ENCODE data around the gene CDKL5. TPM values are rescaled to one million over a fixed set of nuclear protein-coding genes. Genes with fewer than 3 reads are reported as not detected.

Gene CDKL5
- total and polyA plus RNA-seq, 3 experiments from 2014 or later: 1.2 to 2.6 (median 1.5) TPM

- Histone ChIP-seq H3K9me3 (ENCODE audit: low read length) (no peaks in the 10 kb centered on the region), H3K4me1 (ENCODE audit: insufficient read depth, low read length) (no peaks in the 10 kb centered on the region), H3K27ac (ENCODE audit: low read depth, low read length) (no peak overlapping the region), H3K4me3 (ENCODE audit: low read length) (no peak overlapping the region), H3K36me3 (ENCODE audit: insufficient read depth, low read length) (no peaks in the 10 kb centered on the region), H3K27me3 (ENCODE audit: insufficient read depth, low read length, poor library complexity, severe bottlenecking) (no peaks in the 10 kb centered on the region)
- H3K27me3 Mint-ChIP-seq: no peaks in the 10 kb centered on the region
- no peak for DNase-seq
- no peaks in the 10 kb centered on the region for H3K4me1 Mint-ChIP-seq
- H3K36me3 Mint-ChIP-seq: no peaks in the 10 kb centered on the region
- CTCF ChIA-PET: no interaction called here
- H3K9me3 Mint-ChIP-seq: no peaks in the 10 kb centered on the region
- POLR2A ChIA-PET: no interaction called here
- H3K27ac Mint-ChIP-seq: no peak overlapping the region
- no peak overlapping the region for H3K4me3 Mint-ChIP-seq
Observed at GRCh38 chrX:18461431-18461830, 36.0 kb downstream of the CDKL5 start.

- Histone ChIP-seq H3K4me3 (ENCODE audit: low read length) (no peak overlapping the region), H3K9me3 (ENCODE audit: low read length) (no peaks in the 10 kb centered on the region), H3K4me1 (ENCODE audit: insufficient read depth, low read length) (no peaks in the 10 kb centered on the region), H3K27ac (ENCODE audit: low read depth, low read length) (no peak overlapping the region), H3K36me3 (ENCODE audit: insufficient read depth, low read length) (no peaks in the 10 kb centered on the region), H3K27me3 (ENCODE audit: insufficient read depth, low read length, poor library complexity, severe bottlenecking) (no peaks in the 10 kb centered on the region)
- ChIA-PET POLR2A (no interaction called here), CTCF (no interaction called here)
- Mint-ChIP-seq H3K4me3 (no peak overlapping the region), H3K27me3 (no peaks in the 10 kb centered on the region), H3K4me1 (no peaks in the 10 kb centered on the region), H3K27ac (no peak overlapping the region), H3K9me3 (no peaks in the 10 kb centered on the region), H3K36me3 (no peaks in the 10 kb centered on the region)
- DNase-seq: no peak
Observed at GRCh38 chrX:18464499-18464898, 39.1 kb downstream of the CDKL5 start.

- Histone ChIP-seq H3K27me3 (ENCODE audit: insufficient read depth, low read length, poor library complexity, severe bottlenecking) (no peaks in the 10 kb centered on the region), H3K27ac (ENCODE audit: low read depth, low read length) (no peak overlapping the region), H3K4me1 (ENCODE audit: insufficient read depth, low read length) (no peaks in the 10 kb centered on the region), H3K4me3 (ENCODE audit: low read length) (no peak overlapping the region), H3K9me3 (ENCODE audit: low read length) (no peaks in the 10 kb centered on the region), H3K36me3 (ENCODE audit: insufficient read depth, low read length) (no peaks in the 10 kb centered on the region)
- H3K36me3 Mint-ChIP-seq: no peaks in the 10 kb centered on the region
- DNase-seq: no peak
- CTCF ChIA-PET: no interaction called here
- no peaks in the 10 kb centered on the region for H3K4me1 Mint-ChIP-seq
- POLR2A ChIA-PET: no interaction called here
- no peaks in the 10 kb centered on the region for H3K27me3 Mint-ChIP-seq
- no peak overlapping the region for H3K4me3 Mint-ChIP-seq
- H3K9me3 Mint-ChIP-seq: no peaks in the 10 kb centered on the region
- H3K27ac Mint-ChIP-seq: no peak overlapping the region
Observed at GRCh38 chrX:18465051-18465450, 39.6 kb downstream of the CDKL5 start.

- Mint-ChIP-seq H3K27me3 (no peaks in the 10 kb centered on the region), H3K4me1 (no peaks in the 10 kb centered on the region), H3K4me3 (no peak overlapping the region), H3K27ac (no peak overlapping the region), H3K36me3 (no peaks in the 10 kb centered on the region), H3K9me3 (no peaks in the 10 kb centered on the region)
- Histone ChIP-seq H3K4me1 (ENCODE audit: insufficient read depth, low read length) (no peaks in the 10 kb centered on the region), H3K27me3 (ENCODE audit: insufficient read depth, low read length, poor library complexity, severe bottlenecking) (no peaks in the 10 kb centered on the region), H3K36me3 (ENCODE audit: insufficient read depth, low read length) (no peaks in the 10 kb centered on the region), H3K27ac (ENCODE audit: low read depth, low read length) (no peak overlapping the region), H3K9me3 (ENCODE audit: low read length) (no peaks in the 10 kb centered on the region), H3K4me3 (ENCODE audit: low read length) (no peak overlapping the region)
- ChIA-PET CTCF (no interaction called here), POLR2A (no interaction called here)
- DNase-seq: no peak
Observed at GRCh38 chrX:18468599-18468998, 43.2 kb downstream of the CDKL5 start.

- no peaks in the 10 kb centered on the region for H3K9me3 ChIP-seq (ENCODE audit: low read length)
- no peak overlapping the region for H3K4me3 ChIP-seq (ENCODE audit: low read length)
- ChIA-PET POLR2A (no interaction called here), CTCF (no interaction called here)
- H3K9me3 Mint-ChIP-seq: no peaks in the 10 kb centered on the region
- H3K27ac ChIP-seq (ENCODE audit: low read depth, low read length): no peak overlapping the region
- DNase-seq: no peak
- no peaks in the 10 kb centered on the region for H3K36me3 ChIP-seq (ENCODE audit: insufficient read depth, low read length)
- H3K4me3 Mint-ChIP-seq: no peak overlapping the region
- H3K4me1 Mint-ChIP-seq: no peaks in the 10 kb centered on the region
- no peaks in the 10 kb centered on the region for H3K36me3 Mint-ChIP-seq
- H3K27me3 ChIP-seq (ENCODE audit: insufficient read depth, low read length, poor library complexity, severe bottlenecking): no peaks in the 10 kb centered on the region
- H3K27me3 Mint-ChIP-seq: no peaks in the 10 kb centered on the region
- no peaks in the 10 kb centered on the region for H3K4me1 ChIP-seq (ENCODE audit: insufficient read depth, low read length)
- no peak overlapping the region for H3K27ac Mint-ChIP-seq
Observed at GRCh38 chrX:18471296-18471695, 45.9 kb downstream of the CDKL5 start.

DNA sequence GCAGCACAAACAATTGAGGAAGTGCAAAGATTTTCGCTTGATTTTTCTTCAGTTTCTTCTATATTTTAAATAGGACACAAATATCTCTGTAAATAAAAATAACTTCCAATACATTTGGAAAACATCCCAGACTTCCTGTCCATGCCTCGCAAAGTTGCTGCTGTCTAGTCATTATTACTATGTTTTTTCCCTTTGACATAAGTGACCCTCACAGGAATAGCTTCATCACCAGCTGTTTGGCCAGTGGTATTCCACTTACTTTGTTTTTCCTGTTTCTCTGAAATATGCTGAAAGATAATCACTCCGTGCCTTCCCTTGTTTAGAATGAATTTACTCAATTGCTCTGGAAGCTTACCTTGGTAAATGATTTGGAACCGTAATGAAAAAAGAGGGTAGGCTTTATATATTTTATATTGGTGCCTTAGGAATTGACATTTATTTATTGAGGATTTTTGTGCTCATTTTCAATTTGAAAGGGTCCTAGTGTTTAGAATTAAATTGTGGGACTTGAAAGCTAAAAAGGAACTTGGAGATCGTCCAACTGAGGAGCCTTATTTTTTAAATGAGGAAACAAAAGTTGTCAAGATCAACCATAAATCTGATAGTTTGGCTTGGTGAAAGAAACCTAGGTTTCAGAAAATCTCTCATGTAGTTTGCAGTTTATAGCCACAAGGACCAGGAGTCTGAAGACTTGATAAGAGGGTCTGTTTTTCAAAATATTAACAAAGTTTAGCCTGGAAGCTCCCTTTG lies 65.6 kb downstream of the CDKL5 start:
- Mint-ChIP-seq H3K27ac (no peak overlapping the region), H3K27me3 (no peaks in the 10 kb centered on the region), H3K4me3 (no peak overlapping the region), H3K36me3 (no peaks in the 10 kb centered on the region), H3K9me3 (peaks cover 0 to 3% (median 0%) of the 10 kb centered on the region in 5 donors), H3K4me1 (peaks cover 0 to 2% (median 0%) of the 10 kb centered on the region in 3 donors)
- Histone ChIP-seq H3K4me1 (ENCODE audit: insufficient read depth, low read length) (no peaks in the 10 kb centered on the region), H3K27ac (ENCODE audit: low read depth, low read length) (no peak overlapping the region), H3K36me3 (ENCODE audit: insufficient read depth, low read length) (no peaks in the 10 kb centered on the region), H3K27me3 (ENCODE audit: insufficient read depth, low read length, poor library complexity, severe bottlenecking) (no peaks in the 10 kb centered on the region), H3K9me3 (ENCODE audit: low read length) (no peaks in the 10 kb centered on the region), H3K4me3 (ENCODE audit: low read length) (no peak overlapping the region)
- DNase-seq: no peak
- ChIA-PET POLR2A (no interaction called here), CTCF (no interaction called here)

- Histone ChIP-seq H3K27me3 (ENCODE audit: insufficient read depth, low read length, poor library complexity, severe bottlenecking) (no peaks in the 10 kb centered on the region), H3K4me1 (ENCODE audit: insufficient read depth, low read length) (no peaks in the 10 kb centered on the region), H3K36me3 (ENCODE audit: insufficient read depth, low read length) (no peaks in the 10 kb centered on the region), H3K9me3 (ENCODE audit: low read length) (no peaks in the 10 kb centered on the region), H3K27ac (ENCODE audit: low read depth, low read length) (no peak overlapping the region), H3K4me3 (ENCODE audit: low read length) (no peak overlapping the region)
- POLR2A ChIA-PET: no interaction called here
- H3K36me3 Mint-ChIP-seq: no peaks in the 10 kb centered on the region
- H3K27ac Mint-ChIP-seq: no peak overlapping the region
- H3K9me3 Mint-ChIP-seq: peaks cover 0 to 3% (median 0%) of the 10 kb centered on the region in 5 donors
- no peaks in the 10 kb centered on the region for H3K27me3 Mint-ChIP-seq
- H3K4me1 Mint-ChIP-seq: peaks cover 0 to 2% (median 0%) of the 10 kb centered on the region in 3 donors
- no peak for DNase-seq
- H3K4me3 Mint-ChIP-seq: no peak overlapping the region
- CTCF ChIA-PET: no interaction called here
Observed at GRCh38 chrX:18491587-18492340, 66.4 kb downstream of the CDKL5 start.

DNA sequence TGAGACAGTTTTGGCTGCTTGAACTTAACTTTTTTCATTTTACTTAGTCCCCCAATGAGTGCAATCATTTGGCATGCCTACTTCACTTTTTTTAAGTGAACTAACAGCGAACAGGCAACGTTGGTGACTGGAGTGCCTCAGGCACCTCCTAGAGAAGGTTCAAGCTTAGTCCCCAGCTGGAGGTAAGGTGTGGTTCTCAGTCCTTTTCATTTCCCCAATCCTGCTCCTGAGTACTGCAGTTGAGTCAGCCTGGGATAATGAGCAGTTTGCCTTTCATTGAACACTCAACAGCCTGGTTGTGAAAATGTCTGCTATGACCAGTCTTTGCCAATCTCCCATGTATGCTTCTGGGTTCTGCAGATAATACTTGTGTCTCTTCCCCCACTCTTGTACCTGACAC lies 109.5 kb downstream of the CDKL5 start:
- Histone ChIP-seq H3K4me3 (ENCODE audit: low read length) (no peak overlapping the region), H3K36me3 (ENCODE audit: insufficient read depth, low read length) (no peaks in the 10 kb centered on the region), H3K9me3 (ENCODE audit: low read length) (no peaks in the 10 kb centered on the region), H3K27me3 (ENCODE audit: insufficient read depth, low read length, poor library complexity, severe bottlenecking) (no peaks in the 10 kb centered on the region), H3K27ac (ENCODE audit: low read depth, low read length) (no peak overlapping the region), H3K4me1 (ENCODE audit: insufficient read depth, low read length) (no peaks in the 10 kb centered on the region)
- Mint-ChIP-seq H3K36me3 (peaks cover 0 to 4% (median 0%) of the 10 kb centered on the region in 3 donors), H3K9me3 (peaks cover 0 to 6% (median 2%) of the 10 kb centered on the region in 5 donors), H3K27me3 (no peaks in the 10 kb centered on the region), H3K4me3 (no peak overlapping the region), H3K27ac (no peak overlapping the region), H3K4me1 (peaks cover 0 to 5% (median 0%) of the 10 kb centered on the region in 3 donors)
- DNase-seq: no peak
- CTCF ChIA-PET: no interaction called here
- POLR2A ChIA-PET: no interaction called here
